BLaER1 (cell line): ENCODE results near the gene WDR35.

ENCODE experiments used
- H3K27ac ChIP-seq: shearing (Covaris generic); formaldehyde crosslinking; 2 replicates; pipeline ENCODE4 v1.8.1; 2022
- H3K27me3 ChIP-seq: shearing (Covaris generic); formaldehyde crosslinking; 2 replicates; pipeline ENCODE4 v1.8.1; 2022
- H3K36me3 ChIP-seq: shearing (Covaris generic); formaldehyde crosslinking; 2 replicates; pipeline ENCODE4 v1.8.1; 2022
- H3K4me1 ChIP-seq: shearing (Covaris generic); formaldehyde crosslinking; 2 replicates; pipeline ENCODE4 v1.8.1; 2022
- H3K4me2 ChIP-seq: shearing (Covaris generic); formaldehyde crosslinking; 2 replicates; pipeline ENCODE4 v1.8.1; 2022
- H3K4me3 ChIP-seq: shearing (Covaris generic); formaldehyde crosslinking; 2 replicates; pipeline ENCODE4 v1.8.1; 2022
- H3K9ac ChIP-seq: shearing (Covaris generic); formaldehyde crosslinking; 2 replicates; pipeline ENCODE4 v1.8.1; 2022
- H3K9me3 ChIP-seq: shearing (Covaris generic); formaldehyde crosslinking; 2 replicates; pipeline ENCODE4 v1.8.1; 2022
- H4K20me1 ChIP-seq: shearing (Covaris generic); formaldehyde crosslinking; 2 replicates; pipeline ENCODE4 v1.8.1; 2022
- Cebpa-rat ChIP-seq: shearing (Covaris generic); IDR thresholded peaks from 2 replicates; pipeline ENCODE4 v1.8.1; 2022

Gene WDR35

DNA sequence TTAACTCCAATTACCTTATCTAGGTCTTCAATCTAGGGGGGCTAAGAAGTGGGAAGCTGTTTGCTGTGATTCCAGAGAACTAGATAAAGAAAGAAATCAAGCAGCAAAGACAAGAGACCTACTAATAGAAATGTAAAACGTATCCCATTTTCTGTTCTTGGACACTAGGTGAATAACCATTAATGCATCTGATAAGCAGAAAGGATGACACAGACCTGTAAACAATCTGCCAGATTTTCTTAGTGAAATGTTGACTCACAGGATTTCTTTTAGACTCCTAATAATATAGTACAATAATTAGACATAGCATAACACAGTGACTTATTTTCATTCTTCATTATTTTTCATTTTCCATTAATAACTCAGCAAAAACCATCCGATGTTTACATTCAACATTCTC is 1.3 kb downstream of the WDR35 start:
- H3K36me3 ChIP-seq = no peaks in the 10 kb centered on the region
- H3K27ac ChIP-seq = no peak overlapping the region
- no peaks in the 10 kb centered on the region for H3K4me1 ChIP-seq
- no peak overlapping the region for H3K4me3 ChIP-seq
- no peak for TF ChIP-seq Cebpa-rat
- peaks cover 24% of the 10 kb centered on the region for H3K27me3 ChIP-seq
- no peak overlapping the region for H3K4me2 ChIP-seq
- H4K20me1 ChIP-seq = no peaks in the 10 kb centered on the region
- H3K9me3 ChIP-seq = peaks cover 16% of the 10 kb centered on the region
- H3K9ac ChIP-seq = no peak overlapping the region

- Histone ChIP-seq H3K4me3 (no peak overlapping the region), H3K9me3 (peaks cover 16% of the 10 kb centered on the region), H4K20me1 (no peaks in the 10 kb centered on the region), H3K4me1 (no peaks in the 10 kb centered on the region), H3K27me3 (peaks cover 24% of the 10 kb centered on the region), H3K9ac (no peak overlapping the region), H3K27ac (no peak overlapping the region), H3K4me2 (no peak overlapping the region), H3K36me3 (no peaks in the 10 kb centered on the region)
- TF ChIP-seq Cebpa-rat = no peak
Observed at GRCh38 chr2:19987936-19988335, 2.0 kb downstream of the WDR35 start.

GRCh38 chr2:19982268-19982667 is 7.6 kb downstream of the WDR35 start:
- Histone ChIP-seq H3K4me2 (no peak overlapping the region), H3K36me3 (no peaks in the 10 kb centered on the region), H4K20me1 (no peaks in the 10 kb centered on the region), H3K27me3 (no peaks in the 10 kb centered on the region), H3K9me3 (no peaks in the 10 kb centered on the region), H3K4me3 (no peak overlapping the region), H3K4me1 (no peaks in the 10 kb centered on the region), H3K27ac (no peak overlapping the region), H3K9ac (no peak overlapping the region)
- TF ChIP-seq Cebpa-rat = no peak

GRCh38 chr2:19979932-19980331 is 10.0 kb downstream of the WDR35 start:
- Histone ChIP-seq H4K20me1 (no peaks in the 10 kb centered on the region), H3K4me3 (no peak overlapping the region), H3K27me3 (no peaks in the 10 kb centered on the region), H3K9me3 (no peaks in the 10 kb centered on the region), H3K27ac (no peak overlapping the region), H3K36me3 (no peaks in the 10 kb centered on the region), H3K4me1 (no peaks in the 10 kb centered on the region), H3K9ac (no peak overlapping the region), H3K4me2 (no peak overlapping the region)
- no peak for TF ChIP-seq Cebpa-rat

GRCh38 chr2:19973466-19973865 is 16.4 kb downstream of the WDR35 start:
- Histone ChIP-seq H3K27ac (no peak overlapping the region), H3K4me1 (peaks cover 8% of the 10 kb centered on the region), H3K9me3 (peaks cover 5% of the 10 kb centered on the region; the same call in 1 of the 2 replicates), H4K20me1 (no peaks in the 10 kb centered on the region), H3K9ac (no peak overlapping the region), H3K4me2 (no peak overlapping the region), H3K4me3 (no peak overlapping the region), H3K27me3 (no peaks in the 10 kb centered on the region), H3K36me3 (no peaks in the 10 kb centered on the region)
- TF ChIP-seq Cebpa-rat = no peak

GRCh38 chr2:19971691-19972090 is 18.2 kb downstream of the WDR35 start:
- Histone ChIP-seq H3K9ac (no peak overlapping the region), H3K36me3 (no peaks in the 10 kb centered on the region), H3K4me1 (peaks cover 8% of the 10 kb centered on the region), H4K20me1 (no peaks in the 10 kb centered on the region), H3K27ac (no peak overlapping the region), H3K4me3 (no peak overlapping the region), H3K27me3 (no peaks in the 10 kb centered on the region), H3K9me3 (peaks cover 5% of the 10 kb centered on the region; the same call in 1 of the 2 replicates), H3K4me2 (peak overlapping the region; percentile 45)
- no peak for TF ChIP-seq Cebpa-rat

DNA sequence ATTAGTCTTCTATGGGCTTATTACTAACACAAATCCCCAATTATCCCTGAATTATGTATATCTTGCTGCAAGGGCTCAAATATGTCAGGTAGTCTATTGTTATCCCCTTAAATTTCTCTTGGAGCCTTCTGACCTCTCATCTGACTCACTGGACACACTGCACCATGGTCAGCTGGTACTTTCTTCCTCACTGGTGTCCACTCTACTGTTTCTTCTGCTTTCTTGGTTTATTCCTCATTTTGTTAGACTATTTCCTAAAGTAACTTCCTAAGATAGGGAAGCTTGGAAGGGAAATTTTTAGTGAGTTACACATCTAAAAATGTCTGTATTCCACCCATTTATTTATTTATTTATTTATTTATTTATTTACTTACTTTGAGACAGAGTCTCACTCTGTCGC is 26.5 kb downstream of the WDR35 start:
- Histone ChIP-seq H3K4me1 (no peaks in the 10 kb centered on the region), H3K9ac (no peak overlapping the region), H3K27me3 (no peaks in the 10 kb centered on the region), H3K27ac (no peak overlapping the region), H3K9me3 (no peaks in the 10 kb centered on the region), H3K4me3 (no peak overlapping the region), H4K20me1 (no peaks in the 10 kb centered on the region), H3K4me2 (no peak overlapping the region), H3K36me3 (no peaks in the 10 kb centered on the region)
- TF ChIP-seq Cebpa-rat = no peak

DNA sequence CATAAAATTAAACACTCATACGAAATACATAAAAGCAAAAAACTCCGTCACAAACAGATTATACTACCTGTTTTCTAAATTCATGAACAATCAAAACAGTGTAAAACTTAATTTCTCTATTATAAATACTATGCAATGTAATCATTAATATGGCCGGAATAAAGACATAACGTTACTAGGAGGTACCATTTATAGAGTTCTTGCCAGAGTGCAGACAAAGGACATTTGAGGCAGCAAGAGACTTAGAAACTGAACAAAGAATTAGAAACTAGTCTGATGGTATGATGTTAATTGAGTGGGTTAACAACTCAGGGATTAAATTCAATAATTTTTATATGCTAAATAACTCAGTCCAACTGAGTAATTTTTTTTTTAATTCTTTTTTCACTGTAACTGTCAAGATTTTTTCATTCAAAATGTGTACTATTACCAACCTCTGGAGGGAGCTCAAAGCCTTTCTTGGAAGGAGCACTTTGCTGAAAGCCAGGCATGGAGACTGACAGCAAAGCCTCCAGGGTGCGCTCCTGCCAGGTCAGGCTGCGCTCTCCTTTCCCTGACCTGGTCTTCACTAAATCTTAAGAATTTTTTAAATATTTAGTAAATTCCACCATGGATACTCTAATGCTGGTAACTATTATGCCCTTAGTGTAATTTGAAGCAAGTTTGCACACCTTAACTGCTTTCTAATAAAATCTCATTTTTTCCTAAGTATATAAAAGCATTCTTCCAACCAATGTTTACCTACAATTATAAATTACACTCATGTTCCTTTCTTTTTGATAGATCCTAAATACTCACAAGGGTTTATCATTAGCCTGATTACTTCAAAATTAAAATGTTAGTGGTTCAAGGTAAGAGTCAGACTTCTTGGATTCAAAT is 34.1 kb downstream of the WDR35 start:
- no peak overlapping the region for H3K27ac ChIP-seq
- H3K4me1 ChIP-seq = no peaks in the 10 kb centered on the region
- H3K36me3 ChIP-seq = no peaks in the 10 kb centered on the region
- H3K4me3 ChIP-seq = no peak overlapping the region
- no peaks in the 10 kb centered on the region for H3K9me3 ChIP-seq
- no peak overlapping the region for H3K9ac ChIP-seq
- H3K27me3 ChIP-seq = no peaks in the 10 kb centered on the region
- H3K4me2 ChIP-seq = no peak overlapping the region
- TF ChIP-seq Cebpa-rat = no peak
- no peaks in the 10 kb centered on the region for H4K20me1 ChIP-seq

DNA sequence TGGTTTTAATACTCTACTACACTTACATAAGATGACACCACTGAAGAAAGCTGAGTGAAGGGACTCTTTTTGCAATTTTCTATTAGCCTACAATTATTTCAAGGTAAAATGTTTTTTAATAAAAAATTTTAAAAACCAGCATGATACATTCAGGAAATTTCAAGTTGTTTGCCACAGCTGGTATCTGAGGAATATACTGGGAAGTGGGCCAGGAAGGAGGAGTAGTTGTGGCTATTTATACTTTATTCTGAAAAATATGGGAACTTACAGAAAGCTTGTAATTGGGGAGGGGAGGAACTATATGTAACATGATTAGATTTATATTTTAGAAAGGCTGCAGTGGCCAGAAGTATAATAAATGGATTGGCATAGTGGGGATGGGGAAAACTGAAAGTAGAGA is 40.8 kb downstream of the WDR35 start:
- Histone ChIP-seq H3K27me3 (no peaks in the 10 kb centered on the region), H3K9me3 (no peaks in the 10 kb centered on the region), H3K4me3 (no peak overlapping the region), H3K36me3 (no peaks in the 10 kb centered on the region), H4K20me1 (no peaks in the 10 kb centered on the region), H3K9ac (no peak overlapping the region), H3K4me2 (no peak overlapping the region), H3K27ac (no peak overlapping the region), H3K4me1 (no peaks in the 10 kb centered on the region)
- no peak for TF ChIP-seq Cebpa-rat

GRCh38 chr2:19947184-19947940 is 42.5 kb downstream of the WDR35 start:
- H3K27ac ChIP-seq = no peak overlapping the region
- H4K20me1 ChIP-seq = no peaks in the 10 kb centered on the region
- H3K9me3 ChIP-seq = no peaks in the 10 kb centered on the region
- H3K4me1 ChIP-seq = no peaks in the 10 kb centered on the region
- H3K27me3 ChIP-seq = no peaks in the 10 kb centered on the region
- no peaks in the 10 kb centered on the region for H3K36me3 ChIP-seq
- no peak overlapping the region for H3K9ac ChIP-seq
- no peak overlapping the region for H3K4me2 ChIP-seq
- TF ChIP-seq Cebpa-rat = no peak
- no peak overlapping the region for H3K4me3 ChIP-seq
